Glomerular visceral epithelial cell (primary cell): Measurements from ENCODE around the gene NCLN.
"Not testable (repeated sequence)": the region's sequence is repeated elsewhere in the genome, so short reads cannot be mapped to it uniquely, and the experiment has no call there.

Experiments used
- DNase-seq: peaks from one replicate; pipeline ENCODE4 v3.0.0-alpha.2; 2016; ENCODE audit errors: extremely low spot score

Gene NCLN

DNA sequence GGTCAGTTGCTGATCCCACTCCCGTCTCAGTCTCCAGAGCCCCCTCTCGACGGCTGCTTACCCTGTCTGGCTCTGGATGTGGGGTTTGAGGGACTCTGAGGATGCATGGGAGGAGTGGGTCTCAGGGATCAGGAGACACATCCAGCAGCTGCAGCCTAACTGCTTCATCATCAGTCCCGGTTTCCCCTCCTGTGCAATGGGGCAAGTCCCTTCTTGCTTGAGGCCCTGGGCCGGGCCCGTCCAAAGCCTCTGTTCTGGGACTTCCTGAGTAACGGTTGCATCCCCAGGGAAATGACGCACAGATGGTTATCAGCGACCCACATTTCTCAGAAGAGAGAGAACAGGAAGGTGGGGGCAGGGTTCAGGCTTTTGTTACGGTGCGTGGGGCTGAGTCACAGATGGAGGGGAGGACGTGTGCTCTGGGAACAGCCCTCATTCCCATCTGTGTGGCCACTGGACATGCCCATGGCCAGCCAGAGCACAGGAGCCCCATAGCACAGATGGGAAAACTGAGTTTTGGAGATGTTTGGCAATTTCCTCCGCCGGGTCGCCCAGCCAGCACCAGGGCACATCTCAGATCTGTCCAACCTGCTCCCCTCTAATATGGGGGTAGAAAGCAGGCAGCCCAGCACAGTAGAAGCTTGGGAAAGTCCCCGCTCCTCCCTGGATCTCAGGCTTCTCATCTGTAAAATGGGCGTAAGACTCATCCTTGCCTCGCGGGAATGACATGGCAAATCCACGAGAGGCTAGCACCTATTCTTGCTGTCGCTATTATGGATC is 30.6 kb upstream of the NCLN start:
- peak; percentile 85 for DNase-seq

DNA sequence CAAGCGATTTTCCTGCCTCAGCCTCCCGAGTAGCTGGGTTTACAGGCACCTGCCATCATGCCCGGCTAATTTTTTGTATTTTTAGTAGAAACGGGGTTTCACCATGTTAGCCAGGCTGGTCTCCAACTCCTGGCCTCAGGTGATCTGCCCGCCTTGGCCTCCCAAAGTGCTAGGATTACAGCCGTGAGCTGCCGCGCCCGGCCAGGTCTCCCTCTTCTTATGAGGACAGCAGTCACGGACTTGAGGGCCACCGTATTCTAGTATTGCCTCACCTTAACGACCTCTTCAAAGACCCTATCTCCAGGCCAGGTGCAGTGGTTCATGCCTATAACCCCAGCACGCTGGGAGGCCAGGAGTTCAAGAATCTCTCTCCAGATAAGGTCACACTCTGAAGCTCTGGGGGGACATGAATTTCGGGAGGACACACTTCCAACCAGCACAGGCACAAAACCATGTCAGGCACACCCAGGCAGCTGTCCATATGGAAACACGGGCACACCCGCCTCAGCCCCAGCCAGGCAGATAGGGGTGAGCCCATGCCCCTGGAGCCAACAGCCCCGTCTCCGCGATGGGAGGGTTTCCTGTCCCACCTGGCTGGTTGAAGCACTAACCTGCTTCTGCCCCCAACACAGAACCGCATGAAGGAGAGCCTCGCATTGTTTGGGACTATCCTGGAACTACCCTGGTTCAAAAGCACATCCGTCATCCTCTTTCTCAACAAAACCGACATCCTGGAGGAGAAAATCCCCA is 28.5 kb upstream of the NCLN start:
- DNase-seq: no peak

DNA sequence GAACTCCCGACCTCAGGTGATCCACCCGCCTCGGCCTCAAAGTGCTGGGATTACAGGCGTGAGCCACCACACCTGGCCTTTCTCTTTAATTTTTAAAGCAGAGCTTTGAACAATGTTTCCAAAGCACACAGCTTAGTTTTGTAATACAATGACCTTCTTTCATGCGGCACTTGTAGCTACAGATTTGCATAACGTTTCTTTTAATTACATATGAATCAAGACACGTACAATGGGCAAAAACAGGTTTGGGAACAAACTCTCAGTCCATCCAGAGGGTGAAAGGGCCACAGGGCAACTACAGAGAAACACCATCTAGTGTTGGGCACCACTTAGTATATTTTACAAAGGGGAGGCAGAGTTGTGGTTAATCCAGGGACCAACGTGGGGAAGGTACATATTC is 26.2 kb upstream of the NCLN start:
- no peak for DNase-seq

DNA sequence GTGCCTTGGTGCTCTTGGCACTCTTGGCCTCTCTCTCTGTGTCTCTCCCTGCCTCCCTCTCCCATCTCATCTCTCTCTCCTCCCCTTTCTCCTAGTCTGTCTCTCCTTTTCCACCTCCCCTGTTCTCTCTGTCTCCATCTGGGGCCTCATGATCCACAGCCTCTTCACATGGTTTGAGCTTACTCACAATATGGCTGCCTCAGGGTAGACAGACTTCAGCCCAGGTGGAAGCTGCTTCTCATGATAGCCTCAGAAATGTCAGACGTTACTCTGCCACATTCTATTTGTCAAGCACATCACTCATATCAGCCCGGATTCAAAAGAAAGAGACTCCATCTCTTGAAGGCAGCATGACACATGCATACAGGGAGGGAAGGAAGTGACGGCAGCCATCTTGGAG is 25.5 kb upstream of the NCLN start:
- no peak for DNase-seq

DNA sequence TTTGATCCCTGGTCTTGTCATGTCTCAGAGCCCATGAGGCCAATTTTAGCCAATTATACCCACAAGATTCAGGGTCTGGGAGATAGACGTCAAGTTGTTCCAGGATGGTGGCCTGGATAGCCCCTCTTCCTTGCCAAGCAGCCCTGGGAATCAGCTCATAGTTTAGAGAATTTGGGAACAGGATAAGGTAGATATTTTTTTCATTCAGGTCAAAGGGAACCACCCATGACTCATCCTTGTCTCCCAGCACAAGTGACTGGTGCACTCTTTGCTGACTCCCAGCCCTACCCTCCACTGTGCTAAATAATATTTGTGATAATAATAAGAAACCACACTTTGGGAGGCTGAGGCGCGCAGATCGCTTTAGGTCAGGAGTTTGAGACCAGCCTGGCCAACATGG is 24.3 kb upstream of the NCLN start:
- DNase-seq: no peak

DNA sequence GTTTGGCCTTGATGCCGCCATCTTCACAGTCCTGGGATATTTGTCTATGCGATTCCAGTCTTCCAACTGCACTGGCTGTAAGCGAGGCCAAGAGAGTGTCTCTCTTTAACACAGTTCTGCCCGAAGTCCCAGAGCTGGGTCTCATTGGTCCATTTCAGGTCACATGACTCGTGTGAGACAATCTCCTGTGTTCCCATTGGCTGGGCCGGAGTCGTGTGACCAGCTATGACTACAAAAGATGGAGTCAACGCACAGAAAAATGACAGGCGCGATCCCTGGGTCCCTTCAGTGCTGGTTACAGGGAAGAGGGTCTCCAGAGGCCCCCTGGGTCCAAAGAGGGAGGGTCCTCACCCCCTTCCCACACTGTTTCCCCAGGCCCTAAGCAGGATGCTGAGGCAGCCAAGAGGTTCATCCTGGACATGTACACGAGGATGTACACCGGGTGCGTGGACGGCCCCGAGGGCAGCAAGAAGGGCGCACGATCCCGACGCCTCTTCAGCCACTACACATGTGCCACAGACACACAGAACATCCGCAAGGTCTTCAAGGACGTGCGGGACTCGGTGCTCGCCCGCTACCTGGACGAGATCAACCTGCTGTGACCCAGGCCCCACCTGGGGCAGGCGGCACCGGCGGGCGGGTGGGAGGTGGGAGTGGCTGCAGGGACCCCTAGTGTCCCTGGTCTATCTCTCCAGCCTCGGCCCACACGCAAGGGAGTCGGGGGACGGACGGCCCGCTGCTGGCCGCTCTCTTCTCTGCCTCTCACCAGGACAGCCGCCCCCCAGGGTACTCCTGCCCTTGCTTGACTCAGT is 23.1 kb upstream of the NCLN start:
- no peak for DNase-seq

DNA sequence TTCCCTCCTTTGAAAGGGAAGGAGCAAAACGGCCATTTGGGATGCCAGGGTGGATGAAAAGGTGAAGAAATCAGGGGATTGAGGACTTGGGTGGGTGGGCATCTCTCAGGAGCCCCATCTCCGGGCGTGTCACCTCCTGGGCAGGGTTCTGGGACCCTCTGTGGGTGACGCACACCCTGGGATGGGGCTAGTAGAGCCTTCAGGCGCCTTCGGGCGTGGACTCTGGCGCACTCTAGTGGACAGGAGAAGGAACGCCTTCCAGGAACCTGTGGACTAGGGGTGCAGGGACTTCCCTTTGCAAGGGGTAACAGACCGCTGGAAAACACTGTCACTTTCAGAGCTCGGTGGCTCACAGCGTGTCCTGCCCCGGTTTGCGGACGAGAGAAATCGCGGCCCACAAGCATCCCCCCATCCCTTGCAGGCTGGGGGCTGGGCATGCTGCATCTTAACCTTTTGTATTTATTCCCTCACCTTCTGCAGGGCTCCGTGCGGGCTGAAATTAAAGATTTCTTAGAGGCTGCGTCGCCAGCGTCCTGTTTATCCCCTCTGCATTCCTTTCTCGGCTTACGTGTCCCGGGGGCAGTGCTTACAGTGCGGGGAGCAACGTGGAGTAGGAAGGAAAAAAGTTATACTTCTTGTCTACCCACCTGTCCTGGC is 22.4 kb upstream of the NCLN start:
- peak; percentile 73 for DNase-seq

DNA sequence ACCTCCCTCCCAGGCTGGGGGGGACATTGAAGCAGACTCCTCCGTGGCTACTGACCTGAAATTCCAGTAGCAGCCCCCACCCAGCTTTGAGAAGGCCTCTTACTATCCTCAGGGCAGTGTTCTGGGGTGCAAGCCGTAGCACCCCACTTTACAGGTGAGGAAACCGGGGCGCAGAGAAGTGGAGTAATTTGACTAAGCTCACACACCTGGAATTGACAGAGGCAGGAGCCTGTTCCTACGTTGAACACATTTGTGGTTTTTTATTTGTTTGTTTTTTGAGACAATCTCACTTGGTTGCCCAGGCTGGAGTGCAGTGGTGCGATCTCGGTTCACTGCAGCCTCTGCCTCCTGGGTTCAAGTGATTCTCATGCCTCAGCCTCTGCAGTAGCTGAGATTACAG is 21.8 kb upstream of the NCLN start:
- DNase-seq: no peak

DNA sequence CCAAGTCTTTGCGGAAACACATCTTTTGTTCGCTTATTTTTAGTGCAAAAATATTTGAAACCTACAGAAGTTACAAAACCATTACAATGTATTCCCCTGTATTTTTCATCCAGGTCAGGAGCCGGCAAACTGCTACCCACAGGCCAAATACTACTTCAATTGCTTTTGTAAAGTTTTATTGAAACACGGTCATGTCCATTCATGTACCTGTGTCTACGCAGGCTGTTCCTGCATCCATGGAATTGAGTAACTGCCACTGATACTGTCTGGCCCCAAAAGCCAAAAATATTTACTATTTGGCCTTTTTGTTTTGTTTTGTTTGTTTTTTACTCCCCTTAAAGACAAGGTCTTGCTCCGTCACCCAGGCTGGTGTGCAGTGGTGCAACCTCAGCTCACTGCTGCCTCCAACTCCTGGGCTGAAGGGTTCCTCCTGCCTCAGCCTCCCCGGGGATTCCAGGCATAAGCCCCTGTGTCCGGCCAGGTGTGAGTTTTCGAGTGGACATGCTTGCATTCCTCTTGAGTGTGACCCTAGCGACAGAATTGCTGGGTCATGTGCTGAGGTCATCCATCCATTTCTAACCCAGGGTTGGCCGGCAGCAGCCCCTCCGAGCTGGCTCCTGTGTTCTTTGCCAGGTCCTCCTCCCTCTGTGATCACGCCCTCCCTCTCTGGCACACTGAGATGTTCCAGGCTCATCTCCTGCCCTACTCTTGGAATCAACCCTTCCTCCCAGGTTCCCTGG is 18.0 kb upstream of the NCLN start:
- DNase-seq: no peak

DNA sequence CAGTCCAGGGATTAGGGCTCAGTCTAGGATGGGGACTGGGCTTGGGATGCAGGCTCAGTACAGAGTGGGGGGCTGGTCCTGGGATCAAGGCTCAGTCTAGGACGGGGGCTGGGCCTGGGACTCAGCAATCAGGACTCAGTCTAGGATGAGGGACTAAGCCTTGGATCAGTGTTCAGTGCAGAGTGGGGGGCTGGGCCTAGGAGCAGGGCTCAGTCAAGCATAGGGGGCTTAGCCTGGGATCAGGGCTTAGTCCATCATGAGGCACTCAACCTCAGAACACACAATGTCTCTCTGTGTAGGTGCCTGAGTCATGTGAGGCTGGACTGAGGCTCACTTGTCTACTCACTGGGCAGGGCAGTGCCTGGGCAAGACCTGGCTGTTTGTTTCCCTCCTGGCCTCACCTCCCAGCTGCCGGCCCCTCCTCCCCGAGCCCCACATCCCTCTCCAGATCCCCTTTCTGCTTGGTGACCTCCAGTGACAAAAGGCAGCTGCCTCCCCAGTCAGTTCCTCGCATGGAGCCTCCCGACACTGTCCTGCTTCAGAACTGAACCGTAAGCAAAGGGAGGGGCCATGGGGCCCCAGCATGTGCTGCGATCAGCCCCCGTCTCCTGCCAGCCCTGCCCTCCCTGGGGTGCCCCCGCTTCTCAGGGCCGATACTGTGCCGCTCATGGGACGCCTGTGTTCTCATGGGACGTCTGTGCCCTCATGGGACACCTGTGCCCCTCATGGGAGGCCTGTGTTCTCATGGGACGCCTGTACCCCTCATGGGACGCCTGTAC is 13.6 kb upstream of the NCLN start:
- no peak for DNase-seq

DNA sequence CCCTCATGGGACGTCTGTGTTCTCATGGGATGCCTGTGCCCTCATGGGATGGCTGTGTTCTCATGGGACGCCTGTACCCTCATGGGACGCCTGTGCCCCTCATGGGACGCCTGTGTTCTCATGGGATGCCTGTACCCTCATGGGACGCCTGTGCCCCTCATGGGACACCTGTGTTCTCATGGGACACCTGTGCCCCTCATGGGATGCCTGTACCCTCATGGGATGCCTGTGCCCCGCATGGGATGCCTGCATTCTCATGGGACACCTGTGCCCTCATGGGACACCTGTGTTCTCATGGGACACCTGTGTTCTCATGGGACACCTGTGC is 13.1 kb upstream of the NCLN start:
- not testable (repeated sequence) for DNase-seq

DNA sequence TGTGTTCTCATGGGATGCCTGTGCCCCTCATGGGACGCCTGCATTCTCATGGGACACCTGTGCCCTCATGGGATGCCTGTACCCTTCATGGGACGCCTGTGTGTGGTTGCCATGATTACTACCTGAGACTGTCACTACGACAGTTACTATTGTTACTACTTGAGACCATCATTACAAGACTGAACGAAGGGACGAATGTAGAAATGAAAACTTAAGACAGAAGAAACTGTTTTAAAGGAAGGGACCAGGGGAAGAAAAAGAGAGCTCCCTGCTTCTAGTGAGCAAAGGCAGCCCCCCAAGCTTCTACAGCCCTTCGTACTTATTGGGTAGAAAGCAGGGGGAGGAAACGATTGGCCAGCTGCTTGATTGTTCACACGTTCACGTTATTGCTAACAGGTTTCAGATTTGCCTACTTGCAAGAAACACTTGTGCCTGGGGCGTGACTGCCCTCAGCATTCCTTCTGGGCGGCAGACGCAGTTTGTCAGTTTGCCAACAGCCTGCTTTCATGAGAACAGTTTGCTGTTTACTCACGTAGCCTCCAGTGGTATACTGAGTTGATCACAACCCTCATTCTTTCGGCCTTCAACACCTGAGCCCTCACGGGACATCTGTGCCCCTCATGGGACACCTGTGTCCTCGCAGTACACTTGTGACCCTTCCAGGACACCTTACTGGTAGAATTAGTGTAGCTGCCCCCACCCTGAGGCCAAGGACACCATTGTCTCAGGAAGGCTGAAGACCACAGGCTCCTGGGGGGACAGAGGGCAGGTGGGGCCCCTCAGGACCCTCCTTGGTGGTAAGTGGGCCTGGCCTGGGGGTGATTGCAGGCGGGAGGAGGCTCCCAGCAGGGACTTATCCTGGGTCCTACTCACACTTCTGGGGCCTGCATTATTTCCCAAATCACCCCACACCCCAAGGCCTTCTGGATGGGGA is 9.7 kb upstream of the NCLN start:
- peak; percentile 60 for DNase-seq

DNA sequence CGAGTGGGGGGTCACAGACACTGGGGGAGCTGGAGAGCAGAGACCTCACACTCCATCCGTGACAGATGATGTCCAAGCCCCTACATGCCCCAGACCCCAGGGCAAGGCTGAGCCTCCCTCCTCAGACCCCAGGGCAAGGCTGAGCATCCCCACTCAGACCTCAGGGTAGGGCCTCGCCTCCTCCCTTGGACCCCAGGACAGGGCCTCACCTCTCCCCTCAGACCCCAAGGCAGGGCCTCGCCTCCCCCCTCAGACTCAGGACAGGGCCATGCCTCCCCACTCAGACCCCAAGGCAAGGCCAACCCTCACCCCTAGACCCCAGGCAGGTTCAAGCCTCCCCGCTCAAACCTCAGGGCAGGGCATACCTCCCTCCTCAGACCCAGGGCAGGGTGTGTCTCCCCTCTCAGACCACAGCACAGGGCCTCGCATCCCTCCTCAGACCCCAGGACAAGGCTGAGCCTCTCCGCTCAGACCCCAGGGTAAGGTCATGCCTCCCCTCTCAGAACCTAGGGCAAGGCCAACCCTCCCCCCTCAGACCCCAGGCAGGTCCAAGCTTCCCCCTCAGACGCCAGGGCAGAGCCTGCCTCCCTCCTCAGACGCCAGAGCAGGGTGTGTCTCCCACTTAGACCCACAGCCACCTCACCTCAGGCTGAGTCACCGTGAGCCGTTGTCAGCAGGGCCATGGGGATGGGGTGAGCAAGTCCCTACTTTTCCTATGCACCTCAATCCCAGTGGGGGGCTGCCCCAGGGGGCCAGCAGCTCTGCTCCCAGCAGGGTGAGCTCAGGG is 8.8 kb upstream of the NCLN start:
- DNase-seq: peak; percentile 57

DNA sequence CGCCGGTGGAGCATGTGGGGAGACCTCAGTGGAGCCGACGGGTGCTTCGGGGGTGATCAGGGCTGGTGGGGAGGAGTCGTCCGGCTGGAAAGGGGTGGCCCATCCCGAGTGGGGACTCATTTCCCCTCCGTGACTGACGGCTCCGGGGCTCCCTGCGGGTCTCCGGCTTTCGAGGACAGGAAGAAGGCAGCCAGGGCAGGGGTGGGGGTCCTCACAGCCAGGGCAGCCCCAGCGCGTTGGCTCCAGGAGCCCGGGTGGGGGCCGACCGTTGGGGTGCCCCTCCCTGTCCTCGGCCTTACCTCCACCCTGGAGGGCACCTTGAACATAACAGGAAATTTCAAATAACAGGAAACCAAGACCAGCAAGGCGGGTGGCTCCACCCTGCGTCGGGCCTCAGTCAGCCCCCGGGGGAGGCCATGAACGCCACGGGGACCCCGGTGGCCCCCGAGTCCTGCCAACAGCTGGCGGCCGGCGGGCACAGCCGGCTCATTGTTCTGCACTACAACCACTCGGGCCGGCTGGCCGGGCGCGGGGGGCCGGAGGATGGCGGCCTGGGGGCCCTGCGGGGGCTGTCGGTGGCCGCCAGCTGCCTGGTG is 7.3 kb upstream of the NCLN start, which contains the start of gene S1PR4:
S1PR4 (plus strand) TSS at position 393 of the 596 bp plus-strand sequence; CDS start at position 417, 24 bp downstream.
- no peak for DNase-seq

DNA sequence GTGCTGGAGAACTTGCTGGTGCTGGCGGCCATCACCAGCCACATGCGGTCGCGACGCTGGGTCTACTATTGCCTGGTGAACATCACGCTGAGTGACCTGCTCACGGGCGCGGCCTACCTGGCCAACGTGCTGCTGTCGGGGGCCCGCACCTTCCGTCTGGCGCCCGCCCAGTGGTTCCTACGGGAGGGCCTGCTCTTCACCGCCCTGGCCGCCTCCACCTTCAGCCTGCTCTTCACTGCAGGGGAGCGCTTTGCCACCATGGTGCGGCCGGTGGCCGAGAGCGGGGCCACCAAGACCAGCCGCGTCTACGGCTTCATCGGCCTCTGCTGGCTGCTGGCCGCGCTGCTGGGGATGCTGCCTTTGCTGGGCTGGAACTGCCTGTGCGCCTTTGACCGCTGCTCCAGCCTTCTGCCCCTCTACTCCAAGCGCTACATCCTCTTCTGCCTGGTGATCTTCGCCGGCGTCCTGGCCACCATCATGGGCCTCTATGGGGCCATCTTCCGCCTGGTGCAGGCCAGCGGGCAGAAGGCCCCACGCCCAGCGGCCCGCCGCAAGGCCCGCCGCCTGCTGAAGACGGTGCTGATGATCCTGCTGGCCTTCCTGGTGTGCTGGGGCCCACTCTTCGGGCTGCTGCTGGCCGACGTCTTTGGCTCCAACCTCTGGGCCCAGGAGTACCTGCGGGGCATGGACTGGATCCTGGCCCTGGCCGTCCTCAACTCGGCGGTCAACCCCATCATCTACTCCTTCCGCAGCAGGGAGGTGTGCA is 6.6 kb upstream of the NCLN start:
- DNase-seq: no peak

DNA sequence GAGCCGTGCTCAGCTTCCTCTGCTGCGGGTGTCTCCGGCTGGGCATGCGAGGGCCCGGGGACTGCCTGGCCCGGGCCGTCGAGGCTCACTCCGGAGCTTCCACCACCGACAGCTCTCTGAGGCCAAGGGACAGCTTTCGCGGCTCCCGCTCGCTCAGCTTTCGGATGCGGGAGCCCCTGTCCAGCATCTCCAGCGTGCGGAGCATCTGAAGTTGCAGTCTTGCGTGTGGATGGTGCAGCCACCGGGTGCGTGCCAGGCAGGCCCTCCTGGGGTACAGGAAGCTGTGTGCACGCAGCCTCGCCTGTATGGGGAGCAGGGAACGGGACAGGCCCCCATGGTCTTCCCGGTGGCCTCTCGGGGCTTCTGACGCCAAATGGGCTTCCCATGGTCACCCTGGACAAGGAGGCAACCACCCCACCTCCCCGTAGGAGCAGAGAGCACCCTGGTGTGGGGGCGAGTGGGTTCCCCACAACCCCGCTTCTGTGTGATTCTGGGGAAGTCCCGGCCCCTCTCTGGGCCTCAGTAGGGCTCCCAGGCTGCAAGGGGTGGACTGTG is 5.9 kb upstream of the NCLN start:
- no peak for DNase-seq
